ENCODE data around the gene CDC73. TPM values are rescaled to one million over a fixed set of nuclear protein-coding genes. Genes with fewer than 3 reads are reported as not detected.

Gene CDC73
- total and polyA plus RNA-seq, 2 donors from 2014 or later, result 11.4 to 73.1 TPM

- Histone ChIP-seq H3K9me3 (ENCODE audit: control insufficient read depth in 2 of 3, insufficient read depth in 1 of 3, low read length in 3 of 3) (no peaks in the 10 kb centered on the region), H3K4me3 (ENCODE audit: low read length in 3 of 3) (no peak overlapping the region), H3K9ac (ENCODE audit: low read length in 3 of 3) (no peak overlapping the region), H3K27me3 (ENCODE audit: control insufficient read depth, insufficient read depth, low read length) (no peaks in the 10 kb centered on the region), H3K36me3 (ENCODE audit: control insufficient read depth in 2 of 3, insufficient read depth in 3 of 3, low read length in 3 of 3) (no peaks in the 10 kb centered on the region), H3K4me1 (ENCODE audit: control insufficient read depth in 2 of 3, insufficient read depth in 2 of 3, low read depth in 1 of 3, low read length in 3 of 3) (peaks cover 0 to 4% (median 0%) of the 10 kb centered on the region in 3 donors), H3K27ac (ENCODE audit: low read depth in 2 of 2, low read length in 2 of 2) (no peak overlapping the region)
- peak in 2 of 5 donors; percentile 23 to 50 for DNase-seq
- TF ChIP-seq, protein P1, sequence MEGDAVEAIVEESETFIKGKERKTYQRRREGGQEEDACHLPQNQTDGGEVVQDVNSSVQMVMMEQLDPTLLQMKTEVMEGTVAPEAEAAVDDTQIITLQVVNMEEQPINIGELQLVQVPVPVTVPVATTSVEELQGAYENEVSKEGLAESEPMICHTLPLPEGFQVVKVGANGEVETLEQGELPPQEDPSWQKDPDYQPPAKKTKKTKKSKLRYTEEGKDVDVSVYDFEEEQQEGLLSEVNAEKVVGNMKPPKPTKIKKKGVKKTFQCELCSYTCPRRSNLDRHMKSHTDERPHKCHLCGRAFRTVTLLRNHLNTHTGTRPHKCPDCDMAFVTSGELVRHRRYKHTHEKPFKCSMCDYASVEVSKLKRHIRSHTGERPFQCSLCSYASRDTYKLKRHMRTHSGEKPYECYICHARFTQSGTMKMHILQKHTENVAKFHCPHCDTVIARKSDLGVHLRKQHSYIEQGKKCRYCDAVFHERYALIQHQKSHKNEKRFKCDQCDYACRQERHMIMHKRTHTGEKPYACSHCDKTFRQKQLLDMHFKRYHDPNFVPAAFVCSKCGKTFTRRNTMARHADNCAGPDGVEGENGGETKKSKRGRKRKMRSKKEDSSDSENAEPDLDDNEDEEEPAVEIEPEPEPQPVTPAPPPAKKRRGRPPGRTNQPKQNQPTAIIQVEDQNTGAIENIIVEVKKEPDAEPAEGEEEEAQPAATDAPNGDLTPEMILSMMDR (IDR thresholded peaks at IDR 0.05; ENCODE audit: borderline replicate concordance, extremely low read depth, insufficient read depth), result no peak
- no peak for FAIRE-seq
- intact Hi-C loops (cut with DNase I), result no loop called here
Measured at GRCh38 chr1:193181985-193182384, 60.2 kb downstream of the CDC73 start.

DNA sequence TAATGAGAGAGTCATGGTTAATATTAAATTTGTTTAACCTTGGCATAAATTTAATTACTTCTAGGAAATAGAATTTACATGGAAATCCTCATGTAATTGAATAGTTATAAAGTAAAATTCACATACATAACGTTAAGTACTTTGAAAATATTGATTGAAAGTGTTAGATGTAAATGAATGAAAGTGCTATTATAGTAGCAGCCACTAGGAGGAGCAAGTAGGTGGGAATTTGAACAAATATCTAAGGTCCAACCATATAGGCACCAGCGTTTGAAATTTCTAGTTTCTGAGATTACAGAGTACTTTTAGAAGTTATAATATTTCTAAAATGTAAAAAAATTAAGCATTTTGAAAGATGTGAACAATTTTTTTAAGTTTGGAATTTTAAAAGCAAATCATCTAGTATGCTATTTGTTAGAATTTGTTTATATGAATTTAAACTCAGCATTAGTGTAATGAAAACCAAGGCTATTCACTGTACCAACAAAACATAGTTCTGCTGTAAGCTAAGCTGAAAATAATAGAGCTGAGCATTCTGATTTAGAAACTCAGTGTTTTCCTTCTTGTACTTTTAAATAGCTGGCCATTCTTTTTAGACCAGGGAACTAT is 61.3 kb downstream of the CDC73 start:
- Histone ChIP-seq H3K9me3 (ENCODE audit: control insufficient read depth in 2 of 3, insufficient read depth in 1 of 3, low read length in 3 of 3) (no peaks in the 10 kb centered on the region), H3K27ac (ENCODE audit: low read depth in 2 of 2, low read length in 2 of 2) (no peak overlapping the region)
- peak; percentile 95 for FAIRE-seq

GRCh38 chr1:193184776-193185175 is 62.9 kb downstream of the CDC73 start:
- H3K9ac ChIP-seq (ENCODE audit: low read length in 3 of 3), result peak overlapping the region in 1 of 3 donors; percentile 64
- no peaks in the 10 kb centered on the region for H3K27me3 ChIP-seq (ENCODE audit: control insufficient read depth, insufficient read depth, low read length)
- peak overlapping the region in 1 of 3 donors; percentile 69 for H3K4me3 ChIP-seq (ENCODE audit: low read length in 3 of 3)
- DNase-seq (no peak), FAIRE-seq (no peak)
- H3K4me1 ChIP-seq (ENCODE audit: control insufficient read depth in 2 of 3, insufficient read depth in 2 of 3, low read depth in 1 of 3, low read length in 3 of 3), result peaks cover 0 to 8% (median 4%) of the 10 kb centered on the region in 3 donors
- intact Hi-C loops (cut with DNase I), result no loop called here
- no peaks in the 10 kb centered on the region for H3K36me3 ChIP-seq (ENCODE audit: control insufficient read depth in 2 of 3, insufficient read depth in 3 of 3, low read length in 3 of 3)
- H3K27ac ChIP-seq (ENCODE audit: low read depth in 2 of 2, low read length in 2 of 2), result no peak overlapping the region
- TF ChIP-seq, protein P1 (IDR thresholded peaks at IDR 0.05; ENCODE audit: borderline replicate concordance, extremely low read depth, insufficient read depth), result no peak
- no peaks in the 10 kb centered on the region for H3K9me3 ChIP-seq (ENCODE audit: control insufficient read depth in 2 of 3, insufficient read depth in 1 of 3, low read length in 3 of 3)

More for the DNA sequence above, 61.3 kb downstream of the CDC73 start:
- peaks cover 0 to 4% (median 4%) of the 10 kb centered on the region in 3 donors for H3K4me1 ChIP-seq (ENCODE audit: control insufficient read depth in 2 of 3, insufficient read depth in 2 of 3, low read depth in 1 of 3, low read length in 3 of 3)
- intact Hi-C loops (cut with DNase I), result no loop called here
- H3K9ac ChIP-seq (ENCODE audit: low read length in 3 of 3), result peak overlapping the region in 1 of 3 donors; percentile 20
- no peaks in the 10 kb centered on the region for H3K27me3 ChIP-seq (ENCODE audit: control insufficient read depth, insufficient read depth, low read length)
- peak overlapping the region in 1 of 3 donors; percentile 53 for H3K4me3 ChIP-seq (ENCODE audit: low read length in 3 of 3)
- peak in 2 of 5 donors; percentile 80 to 81 for DNase-seq
- TF ChIP-seq, protein P1 (IDR thresholded peaks at IDR 0.05; ENCODE audit: borderline replicate concordance, extremely low read depth, insufficient read depth), result peak; percentile 63
- H3K36me3 ChIP-seq (ENCODE audit: control insufficient read depth in 2 of 3, insufficient read depth in 3 of 3, low read length in 3 of 3), result no peaks in the 10 kb centered on the region
